Activated CD8-positive, alpha-beta T cell treated with anti-CD3 and anti-CD28 coated beads for 36 hours (primary cell): ENCODE results near the gene TIFAB. TPM values are rescaled to one million over a fixed set of nuclear protein-coding genes. Genes with fewer than 3 reads are reported as not detected.

Experiments
- ATAC-seq: fragments of 200-7000 bp; cut with Tn5 transposase; one replicate; pipeline ENCODE4 v1.10.0; 2021; ENCODE audit warnings: mild to moderate bottlenecking, moderate library complexity
- CTCF ChIA-PET: fragments of 350-600 bp; sonication (Branson Sonifier 250); formaldehyde crosslinking; loops from one replicate; lab custom pipeline; 2021; ENCODE audit warnings: antibody characterized with exemption; lab: Charles Lee
- POLR2A ChIA-PET: fragments of 350-600 bp; sonication (Branson Sonifier 250); formaldehyde crosslinking; loops from one replicate; lab custom pipeline; 2021; ENCODE audit warnings: antibody characterized with exemption; lab: Charles Lee
- DNase-seq: peaks from one replicate; pipeline ENCODE4 v3.0.0-alpha.2; 2020
- H3K27ac Mint-ChIP-seq: one replicate; pipeline ENCODE4 v1.8.0; 2021; ENCODE audit warnings: mild to moderate bottlenecking, mixed read lengths
- H3K27me3 Mint-ChIP-seq: one replicate; pipeline ENCODE4 v1.8.0; 2021; ENCODE audit warnings: mixed read lengths
- H3K36me3 Mint-ChIP-seq: one replicate; pipeline ENCODE4 v1.8.0; 2021; ENCODE audit warnings: low read depth, mixed read lengths
- H3K4me1 Mint-ChIP-seq: one replicate; pipeline ENCODE4 v1.8.0; 2021; ENCODE audit warnings: low read depth, mixed read lengths
- H3K4me3 Mint-ChIP-seq: one replicate; pipeline ENCODE4 v1.8.0; 2021; ENCODE audit warnings: mild to moderate bottlenecking, moderate library complexity, mixed read lengths
- H3K9me3 Mint-ChIP-seq: one replicate; pipeline ENCODE4 v1.8.0; 2021; ENCODE audit warnings: mixed read lengths
- intact Hi-C: fragments of 100-400 bp; cut with micrococcal nuclease; formaldehyde crosslinking; loops from one replicate; pipeline ENCODE4 v1.10.0; 2022
- total RNA-seq, 2 experiments: library from RNA; stranded (reverse); gene quantifications; one replicate each; pipeline ENCODE4 v1.2.3, GENCODE V29; 2021
- TF ChIP-seq, protein P1 (sequence below): fragments of 200-600 bp; IDR thresholded peaks from one replicate; pipeline ENCODE4 v1.8.0; 2022; ENCODE audit warnings: antibody characterized with exemption, mild to moderate bottlenecking

The TIFAB gene
- total RNA-seq, 2 experiments from 2014 or later = not detected

DNA sequence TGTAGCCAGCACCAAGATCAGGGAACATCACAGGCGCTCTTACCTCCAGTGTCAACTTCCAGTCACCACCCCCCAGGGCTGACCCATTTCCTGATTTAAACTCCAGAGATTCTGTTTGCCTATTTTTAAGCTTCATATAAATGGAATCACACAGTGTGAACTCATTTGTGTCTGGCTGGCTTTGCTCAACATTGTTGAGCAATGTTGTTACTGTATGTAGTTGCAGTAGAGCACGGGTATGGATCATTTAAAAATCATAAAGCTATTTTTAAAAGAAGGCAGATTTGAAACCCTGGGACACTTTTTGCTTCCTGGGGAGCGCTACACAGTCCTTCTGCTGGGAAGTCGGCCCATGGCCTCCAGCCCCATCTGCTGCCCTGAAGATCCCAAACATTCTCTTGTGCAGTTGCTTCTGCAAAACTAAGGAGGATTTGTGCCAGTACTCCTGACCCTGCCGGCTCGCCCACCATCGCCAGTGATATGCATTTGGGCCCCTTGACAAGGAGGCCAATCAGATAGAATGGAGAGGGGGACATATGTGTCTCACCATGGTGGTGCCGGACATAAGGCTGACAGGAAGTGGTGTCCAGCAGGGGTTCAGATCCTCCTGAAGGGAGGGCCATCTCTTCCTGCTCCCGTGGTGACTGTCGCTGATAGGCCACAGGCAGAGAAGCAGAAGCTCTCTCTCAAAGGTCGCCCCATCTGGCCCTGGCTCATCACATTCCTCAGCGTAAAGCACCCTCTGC is 18.3 kb downstream of the TIFAB start:
- DNase-seq (no peak), ATAC-seq (no peak)
- intact Hi-C loops = no loop called here
- TF ChIP-seq, protein P1, sequence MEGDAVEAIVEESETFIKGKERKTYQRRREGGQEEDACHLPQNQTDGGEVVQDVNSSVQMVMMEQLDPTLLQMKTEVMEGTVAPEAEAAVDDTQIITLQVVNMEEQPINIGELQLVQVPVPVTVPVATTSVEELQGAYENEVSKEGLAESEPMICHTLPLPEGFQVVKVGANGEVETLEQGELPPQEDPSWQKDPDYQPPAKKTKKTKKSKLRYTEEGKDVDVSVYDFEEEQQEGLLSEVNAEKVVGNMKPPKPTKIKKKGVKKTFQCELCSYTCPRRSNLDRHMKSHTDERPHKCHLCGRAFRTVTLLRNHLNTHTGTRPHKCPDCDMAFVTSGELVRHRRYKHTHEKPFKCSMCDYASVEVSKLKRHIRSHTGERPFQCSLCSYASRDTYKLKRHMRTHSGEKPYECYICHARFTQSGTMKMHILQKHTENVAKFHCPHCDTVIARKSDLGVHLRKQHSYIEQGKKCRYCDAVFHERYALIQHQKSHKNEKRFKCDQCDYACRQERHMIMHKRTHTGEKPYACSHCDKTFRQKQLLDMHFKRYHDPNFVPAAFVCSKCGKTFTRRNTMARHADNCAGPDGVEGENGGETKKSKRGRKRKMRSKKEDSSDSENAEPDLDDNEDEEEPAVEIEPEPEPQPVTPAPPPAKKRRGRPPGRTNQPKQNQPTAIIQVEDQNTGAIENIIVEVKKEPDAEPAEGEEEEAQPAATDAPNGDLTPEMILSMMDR = no peak
- Mint-ChIP-seq H3K27ac (no peak overlapping the region), H3K9me3 (peaks cover 3% of the 10 kb centered on the region), H3K36me3 (no peaks in the 10 kb centered on the region), H3K27me3 (peaks cover 8% of the 10 kb centered on the region), H3K4me3 (no peak overlapping the region), H3K4me1 (no peaks in the 10 kb centered on the region)
- CTCF ChIA-PET = no interaction called here
- POLR2A ChIA-PET = no interaction called here

GRCh38 chr5:135432113-135432512 is 20.0 kb downstream of the TIFAB start:
- H3K9me3 Mint-ChIP-seq = peaks cover 7% of the 10 kb centered on the region
- TF ChIP-seq, protein P1 = no peak
- DNase-seq (no peak), ATAC-seq (no peak)
- no peak overlapping the region for H3K4me3 Mint-ChIP-seq
- no peaks in the 10 kb centered on the region for H3K36me3 Mint-ChIP-seq
- intact Hi-C loops = no loop called here
- no peaks in the 10 kb centered on the region for H3K4me1 Mint-ChIP-seq
- peaks cover 10% of the 10 kb centered on the region for H3K27me3 Mint-ChIP-seq
- ChIA-PET POLR2A (no interaction called here), CTCF (no interaction called here)
- no peak overlapping the region for H3K27ac Mint-ChIP-seq

GRCh38 chr5:135430135-135430437 is 22.1 kb downstream of the TIFAB start:
- no peaks in the 10 kb centered on the region for H3K36me3 Mint-ChIP-seq
- peaks cover 7% of the 10 kb centered on the region for H3K9me3 Mint-ChIP-seq
- H3K27ac Mint-ChIP-seq = no peak overlapping the region
- H3K4me1 Mint-ChIP-seq = peaks cover 4% of the 10 kb centered on the region
- POLR2A ChIA-PET = no interaction called here
- TF ChIP-seq, protein P1 = no peak
- H3K27me3 Mint-ChIP-seq = peaks cover 5% of the 10 kb centered on the region
- intact Hi-C loops = no loop called here
- H3K4me3 Mint-ChIP-seq = no peak overlapping the region
- CTCF ChIA-PET = interaction anchor here (1.2 kb wide), 1 partner anchor 27 kb away, joined by 3 read pairs; no protein-coding TSS in a partner anchor
- ATAC-seq = no peak
- DNase-seq = no peak

DNA sequence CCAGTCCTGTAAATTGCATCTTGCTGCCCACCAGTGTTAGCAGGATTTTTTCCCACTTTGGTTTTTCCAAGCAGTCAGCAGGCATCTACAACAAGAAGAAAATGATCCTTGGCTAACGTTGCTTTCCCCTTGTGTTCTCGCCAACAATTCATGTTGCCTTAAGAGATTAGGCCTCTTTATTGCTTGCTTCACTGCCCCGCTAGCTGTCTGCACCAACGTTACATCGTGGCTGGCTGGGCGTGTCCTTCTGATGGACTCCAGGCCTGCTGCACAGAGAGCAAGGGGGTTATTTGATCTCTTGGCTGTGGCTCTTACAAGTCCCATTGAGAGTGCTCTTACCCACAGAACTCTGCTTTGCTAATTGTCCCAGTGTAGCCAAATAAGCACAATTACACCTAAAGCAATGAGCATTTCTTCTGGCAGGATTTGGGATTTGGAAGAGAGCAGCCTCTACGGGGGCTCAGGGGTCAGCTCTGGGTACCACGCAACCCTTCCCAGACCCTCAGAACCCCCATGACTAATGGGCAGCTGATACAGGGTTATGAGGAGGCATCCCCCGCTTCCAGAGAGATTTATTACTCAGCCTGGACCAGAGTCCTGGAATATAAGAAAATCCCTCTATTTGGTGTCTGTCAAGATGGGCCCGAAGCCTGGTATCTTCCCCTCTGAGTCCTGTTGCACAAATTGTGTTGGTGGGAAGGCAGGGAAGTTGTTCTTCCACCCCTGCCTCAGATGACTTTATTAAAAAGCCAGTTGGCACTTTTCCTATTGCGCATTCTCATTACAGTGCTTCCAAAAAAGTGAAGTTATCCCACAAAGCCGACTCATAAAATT is 22.6 kb downstream of the TIFAB start:
- peaks cover 4% of the 10 kb centered on the region for H3K4me1 Mint-ChIP-seq
- POLR2A ChIA-PET = no interaction called here
- peaks cover 3% of the 10 kb centered on the region for H3K27me3 Mint-ChIP-seq
- ATAC-seq (no peak), DNase-seq (no peak)
- TF ChIP-seq, protein P1 = no peak
- CTCF ChIA-PET = interaction anchor here (1.2 kb wide), 1 partner anchor 28 kb away, joined by 3 read pairs; no protein-coding TSS in a partner anchor
- intact Hi-C loops = no loop called here
- peaks cover 7% of the 10 kb centered on the region for H3K9me3 Mint-ChIP-seq
- H3K27ac Mint-ChIP-seq = no peak overlapping the region
- H3K4me3 Mint-ChIP-seq = no peak overlapping the region
- H3K36me3 Mint-ChIP-seq = no peaks in the 10 kb centered on the region

DNA sequence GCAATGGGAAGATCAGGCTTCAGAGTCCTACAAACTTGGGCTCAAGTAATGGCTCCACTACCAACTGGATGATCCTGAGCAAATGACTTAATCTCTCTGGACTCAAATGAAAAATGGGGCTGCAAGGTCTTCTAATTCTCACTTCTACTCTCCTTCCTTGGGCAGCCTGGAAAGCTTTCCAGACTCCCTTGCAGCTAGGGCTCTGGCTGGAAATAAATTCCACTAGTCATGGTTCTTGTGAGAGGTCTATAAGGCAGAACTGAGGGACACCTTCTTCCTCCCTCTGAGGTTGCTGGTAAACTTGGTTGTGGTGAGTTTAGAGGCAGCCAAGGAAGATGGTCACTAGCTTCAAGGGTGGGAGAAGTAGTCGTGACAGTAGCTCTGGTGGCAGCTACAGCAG is 23.6 kb downstream of the TIFAB start:
- CTCF ChIA-PET = no interaction called here
- no peak overlapping the region for H3K27ac Mint-ChIP-seq
- no peaks in the 10 kb centered on the region for H3K36me3 Mint-ChIP-seq
- intact Hi-C loops = no loop called here
- H3K9me3 Mint-ChIP-seq = peaks cover 7% of the 10 kb centered on the region
- ATAC-seq (no peak), DNase-seq (no peak)
- TF ChIP-seq, protein P1 = no peak
- H3K27me3 Mint-ChIP-seq = peaks cover 3% of the 10 kb centered on the region
- peaks cover 4% of the 10 kb centered on the region for H3K4me1 Mint-ChIP-seq
- H3K4me3 Mint-ChIP-seq = no peak overlapping the region
- POLR2A ChIA-PET = no interaction called here
